OCI-LY7 (cell line): Measurements from ENCODE around the gene CERS6.

ENCODE experiments used
- EZH2phosphoT487 ChIP-seq: fragments of 200-600 bp; sonication (generic); IDR thresholded peaks from 2 replicates; pipeline ENCODE4 v1.6.1; 2018; ENCODE audit warnings: low read depth, borderline replicate concordance, mild to moderate bottlenecking, mixed run types, antibody characterized with exemption, low read length, moderate library complexity, mixed read lengths
- TF ChIP-seq, protein P1 (sequence below): fragments of 200-600 bp; sonication (generic); conservative IDR thresholded peaks from 2 replicates; pipeline ENCODE4 v1.5.1; 2014; ENCODE audit warnings: mild to moderate bottlenecking, antibody characterized with exemption, low read length, moderate library complexity, mixed read lengths

GRCh38 chr2:168729455-168729854 lies 273.4 kb downstream of the CERS6 start:
- TF ChIP-seq, protein P1, sequence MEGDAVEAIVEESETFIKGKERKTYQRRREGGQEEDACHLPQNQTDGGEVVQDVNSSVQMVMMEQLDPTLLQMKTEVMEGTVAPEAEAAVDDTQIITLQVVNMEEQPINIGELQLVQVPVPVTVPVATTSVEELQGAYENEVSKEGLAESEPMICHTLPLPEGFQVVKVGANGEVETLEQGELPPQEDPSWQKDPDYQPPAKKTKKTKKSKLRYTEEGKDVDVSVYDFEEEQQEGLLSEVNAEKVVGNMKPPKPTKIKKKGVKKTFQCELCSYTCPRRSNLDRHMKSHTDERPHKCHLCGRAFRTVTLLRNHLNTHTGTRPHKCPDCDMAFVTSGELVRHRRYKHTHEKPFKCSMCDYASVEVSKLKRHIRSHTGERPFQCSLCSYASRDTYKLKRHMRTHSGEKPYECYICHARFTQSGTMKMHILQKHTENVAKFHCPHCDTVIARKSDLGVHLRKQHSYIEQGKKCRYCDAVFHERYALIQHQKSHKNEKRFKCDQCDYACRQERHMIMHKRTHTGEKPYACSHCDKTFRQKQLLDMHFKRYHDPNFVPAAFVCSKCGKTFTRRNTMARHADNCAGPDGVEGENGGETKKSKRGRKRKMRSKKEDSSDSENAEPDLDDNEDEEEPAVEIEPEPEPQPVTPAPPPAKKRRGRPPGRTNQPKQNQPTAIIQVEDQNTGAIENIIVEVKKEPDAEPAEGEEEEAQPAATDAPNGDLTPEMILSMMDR: no peak
- no peak for TF ChIP-seq EZH2phosphoT487
